ENCODE results near the gene HIGD2A.

The HIGD2A gene

DNA sequence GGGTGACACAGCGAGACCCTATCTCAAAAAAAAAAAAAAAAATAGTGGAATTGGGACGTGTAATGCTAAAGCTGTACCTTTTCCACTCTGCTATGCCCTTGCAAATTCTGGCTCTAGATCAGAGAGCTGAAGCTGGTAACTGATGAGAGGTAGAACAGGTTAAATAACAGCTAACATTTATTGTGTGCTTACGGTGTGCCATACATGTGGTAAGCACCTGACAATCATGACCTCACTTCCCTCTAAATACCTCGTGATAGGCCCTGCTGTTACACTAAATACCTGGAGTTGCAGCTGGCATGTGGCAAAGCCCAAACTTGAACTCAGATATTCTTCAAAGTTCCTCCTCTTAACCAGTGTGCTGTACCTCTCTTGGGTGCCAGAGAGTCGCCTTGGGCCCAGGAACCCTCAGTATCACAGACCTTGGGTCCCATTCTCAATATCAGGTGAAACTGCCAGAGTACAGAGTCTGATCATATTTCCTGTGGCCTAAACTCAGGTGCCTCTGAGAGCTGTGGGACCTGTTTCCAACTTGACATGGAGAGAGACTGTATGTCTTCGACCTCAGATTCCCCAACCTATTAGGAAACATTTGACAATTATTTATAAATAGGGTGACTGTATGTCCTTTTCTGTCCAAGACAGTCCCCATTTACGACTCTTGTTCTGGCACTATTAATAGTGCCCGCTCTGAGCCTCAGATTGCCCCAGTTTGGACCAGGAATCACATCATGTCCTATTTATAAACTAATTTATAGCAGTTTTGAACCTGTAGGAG lies 18.4 kb upstream of the HIGD2A start:
- DNase-seq: no peak

DNA sequence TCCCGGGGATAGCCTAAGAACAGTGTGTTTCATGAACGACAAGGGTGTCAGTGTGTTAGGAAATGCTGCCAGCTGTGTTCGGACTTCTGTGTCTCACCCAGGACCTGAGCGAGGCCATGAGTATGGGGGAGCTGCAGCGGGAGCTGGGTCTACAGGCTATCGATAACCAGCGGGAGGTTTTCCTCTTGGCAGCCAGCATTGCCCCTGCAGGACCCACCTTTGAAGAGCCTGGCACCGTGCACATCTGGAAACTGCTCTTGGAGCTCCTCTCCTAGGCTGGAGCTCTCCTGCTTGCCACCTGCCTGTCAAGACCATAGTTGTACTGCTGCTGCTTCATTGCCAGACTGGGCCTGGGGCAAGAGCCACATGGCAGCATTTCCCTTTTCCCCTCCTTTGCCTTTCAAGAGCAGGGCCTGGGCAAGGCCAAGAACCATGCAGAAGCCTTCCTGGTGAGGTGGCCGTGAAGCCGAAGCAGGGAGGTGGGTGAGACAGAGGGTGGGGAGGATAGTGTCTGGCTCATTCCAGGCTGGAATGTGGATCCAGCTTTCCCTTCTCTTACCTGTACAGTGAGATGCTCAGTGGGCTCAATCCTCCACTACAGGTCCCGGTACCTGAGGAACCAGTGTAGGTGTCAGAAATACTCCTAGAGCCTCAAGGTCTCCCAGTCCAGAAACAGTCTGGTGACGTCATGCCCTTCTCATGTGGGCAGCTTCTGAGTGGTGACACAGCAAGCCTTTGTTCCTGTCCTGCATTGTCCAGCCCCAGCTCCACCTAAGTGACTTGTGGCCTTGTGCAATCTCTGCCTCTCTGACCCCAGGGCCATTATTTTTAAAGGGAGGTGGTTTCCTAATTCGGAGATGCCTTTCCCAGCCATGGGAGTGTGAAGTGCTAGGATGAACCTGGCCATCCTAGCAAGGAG lies 16.7 kb upstream of the HIGD2A start:
- no peak for DNase-seq

DNA sequence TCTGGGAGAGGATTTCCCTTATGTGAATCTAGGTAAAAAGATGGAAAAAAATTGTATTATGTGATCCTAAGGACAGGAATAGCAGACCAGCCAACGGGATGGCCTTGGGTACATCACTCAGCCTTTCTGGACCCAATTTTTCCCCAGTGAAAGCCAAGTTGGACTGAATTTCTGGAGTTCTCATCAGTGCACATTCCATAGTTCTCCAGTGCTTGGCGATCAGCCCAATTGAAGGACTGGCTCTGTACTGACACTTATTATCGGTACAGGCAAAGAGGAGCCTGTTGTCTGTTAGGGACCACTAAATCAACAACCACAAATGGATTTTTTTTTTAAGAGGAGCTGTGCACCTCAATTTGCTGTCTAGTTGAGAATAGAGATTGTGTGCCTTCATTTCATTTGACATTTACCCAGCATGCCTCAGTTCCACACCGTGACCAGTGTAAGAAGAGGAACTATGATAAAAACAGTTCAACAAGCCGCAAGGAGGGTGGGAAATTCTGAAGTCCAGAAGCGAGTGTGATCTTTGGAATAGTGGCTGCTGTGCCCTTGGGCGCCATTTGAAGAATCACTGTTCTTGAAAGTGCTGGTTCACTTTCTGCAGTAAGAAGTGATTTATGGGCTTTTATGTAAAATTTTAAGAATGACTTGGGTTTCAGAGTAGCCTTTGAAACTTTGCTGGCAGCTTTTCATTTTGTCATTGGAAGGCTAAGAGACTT lies 15.3 kb upstream of the HIGD2A start:
- DNase-seq: no peak

DNA sequence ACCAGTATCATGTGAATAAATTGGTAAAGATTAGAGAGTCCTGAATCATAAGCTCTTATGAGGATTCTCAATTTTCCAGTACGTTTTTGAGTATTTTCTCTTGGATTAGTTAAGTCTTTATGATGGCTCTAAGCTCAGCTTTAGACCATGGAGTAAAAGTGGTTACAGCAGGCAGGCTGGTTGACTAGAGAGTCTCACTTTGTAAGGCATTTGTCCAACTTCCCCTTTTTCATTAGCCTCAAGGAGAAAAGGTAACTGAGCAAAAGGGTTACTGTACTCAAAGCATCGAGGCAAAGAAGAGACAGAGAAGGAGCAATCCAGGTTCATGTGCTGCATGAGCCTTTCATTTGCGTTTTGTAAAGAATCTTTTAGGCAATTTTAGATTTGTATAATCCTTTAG lies 8.7 kb upstream of the HIGD2A start:
- DNase-seq: no peak

DNA sequence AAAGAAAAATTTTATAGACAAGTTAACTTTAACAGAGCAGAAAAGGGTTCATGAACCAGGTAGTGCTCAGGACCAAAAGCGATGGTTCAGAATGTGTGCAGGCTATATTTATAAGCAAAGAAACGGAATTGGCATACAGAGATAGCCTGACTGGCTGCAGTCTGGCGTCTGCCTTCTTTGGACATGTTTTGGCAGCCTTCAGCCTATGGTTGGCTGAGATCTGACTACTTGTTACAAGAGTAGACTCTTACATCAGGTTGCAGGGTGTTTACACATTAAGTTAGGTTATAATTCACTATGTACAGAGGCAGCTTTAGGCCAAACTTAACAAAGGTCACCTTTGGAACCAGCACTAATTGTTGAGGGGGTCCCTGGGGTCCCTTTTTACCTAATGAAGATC lies 7.1 kb upstream of the HIGD2A start:
- DNase-seq: no peak

DNA sequence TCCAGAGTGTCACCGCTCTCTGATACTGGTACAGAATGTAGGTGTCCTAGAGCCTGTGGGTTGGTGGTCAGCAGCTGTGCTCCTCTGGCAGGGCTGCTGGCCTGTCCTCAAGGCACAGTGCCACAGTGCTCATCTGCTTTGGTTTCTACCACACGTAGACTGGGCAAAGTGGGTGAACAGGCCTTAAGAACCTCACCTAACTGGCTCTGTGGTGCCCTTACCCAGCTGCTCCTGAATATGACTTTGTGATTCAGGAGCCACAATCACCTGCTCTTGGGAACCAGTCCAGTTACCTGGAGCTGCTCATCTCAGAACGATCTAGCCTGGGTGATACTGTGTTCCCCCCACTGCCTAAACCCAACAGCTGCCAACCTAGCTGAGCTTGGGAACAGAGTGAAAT lies 6.6 kb upstream of the HIGD2A start:
- DNase-seq: no peak

DNA sequence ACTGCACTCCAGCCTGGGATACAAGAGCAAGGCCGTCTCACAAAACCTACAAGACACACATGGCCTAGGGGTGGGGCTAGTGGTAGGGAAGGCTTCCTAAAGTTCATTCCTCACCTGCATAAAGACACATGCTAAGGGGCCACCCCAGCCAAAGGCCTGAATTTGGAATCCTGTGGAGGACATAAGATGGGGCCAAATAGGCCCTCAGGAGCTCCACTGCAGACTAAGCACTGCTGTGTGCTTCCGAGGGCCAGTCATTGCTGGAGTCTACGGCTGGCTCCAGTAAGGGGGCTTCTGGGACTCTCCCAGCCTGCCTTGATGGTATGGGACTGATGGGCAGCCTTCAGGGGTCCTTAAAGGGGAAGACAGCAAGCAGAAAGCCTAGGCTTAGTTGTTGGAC lies 5.8 kb upstream of the HIGD2A start:
- DNase-seq: no peak

DNA sequence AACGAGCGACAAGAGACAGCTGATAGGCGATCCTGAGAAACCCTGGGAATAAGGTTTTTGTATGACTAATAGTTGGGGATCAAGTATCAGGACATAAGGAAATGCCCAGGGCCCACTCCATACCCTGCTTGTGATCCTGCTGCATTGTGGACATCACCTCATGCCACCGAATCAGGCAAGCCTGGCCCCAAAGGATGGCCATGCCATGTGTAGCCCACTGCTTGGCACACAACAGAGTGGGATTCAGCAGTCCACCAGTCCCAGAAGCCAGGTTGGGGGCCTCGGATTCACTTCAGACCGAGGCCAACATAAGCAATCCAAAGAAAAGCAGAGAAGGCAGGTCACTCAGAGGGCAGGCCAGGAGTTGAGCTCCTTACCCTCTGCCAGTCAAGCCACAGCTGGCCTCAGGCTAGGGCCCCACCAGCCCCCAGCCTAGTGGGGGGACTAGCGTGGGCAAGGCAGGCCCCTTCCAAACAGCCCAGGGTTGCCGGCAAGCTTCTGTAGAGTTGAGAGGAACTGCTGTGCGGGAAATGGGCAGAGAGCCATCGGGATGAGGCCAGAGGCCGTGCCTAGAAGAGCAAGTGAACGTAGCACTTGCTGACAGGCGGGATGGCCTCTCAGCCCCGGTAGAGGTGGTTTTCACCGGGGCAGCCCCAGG lies 5.2 kb upstream of the HIGD2A start:
- no peak for DNase-seq

DNA sequence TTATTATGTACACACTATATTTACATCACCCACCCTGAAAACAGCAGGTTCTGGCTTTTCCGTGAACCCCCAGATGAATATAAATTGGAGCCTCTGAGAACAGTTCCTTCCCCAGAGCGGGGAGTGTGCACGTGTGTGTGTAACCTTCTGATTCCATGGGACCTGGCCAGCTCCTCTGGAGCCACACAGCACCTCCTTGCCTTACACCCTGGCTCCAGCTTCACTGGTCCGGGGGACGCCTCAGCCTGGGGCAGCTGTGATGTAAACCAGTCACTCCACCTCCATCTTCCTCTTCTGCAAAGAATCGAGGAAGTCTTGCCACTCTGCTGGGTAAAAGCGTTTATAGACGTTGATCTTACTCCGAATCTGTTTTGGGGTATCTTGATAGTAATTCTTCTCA lies 4.6 kb upstream of the HIGD2A start:
- DNase-seq: no peak

DNA sequence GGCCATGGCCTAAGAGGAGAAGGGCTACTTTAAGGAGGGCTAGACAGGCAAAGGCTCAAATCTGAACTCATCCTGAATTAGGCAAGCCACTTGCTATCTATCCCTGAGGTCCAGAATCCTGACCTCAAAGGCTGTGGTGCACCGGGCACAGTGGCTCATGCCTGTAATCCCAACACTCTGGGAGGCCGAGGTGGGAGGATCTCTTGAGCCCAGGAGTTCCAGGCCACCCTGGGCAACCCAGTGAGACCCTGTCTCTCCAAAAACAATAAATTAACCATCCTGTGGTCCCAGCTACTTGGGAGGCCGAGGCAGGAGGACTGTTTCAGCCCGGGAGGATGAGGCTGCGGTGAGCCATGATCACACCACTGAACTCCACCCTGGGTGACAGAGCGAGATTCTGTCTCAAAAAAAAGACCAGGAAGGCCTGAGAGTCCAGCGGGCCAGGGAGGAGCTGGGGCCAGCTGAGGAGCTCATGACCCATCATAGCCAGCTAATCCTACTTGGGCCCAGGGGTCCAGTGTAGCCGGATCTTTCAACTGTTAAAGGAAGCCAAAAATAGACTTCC lies 4.1 kb upstream of the HIGD2A start:
- DNase-seq: no peak

DNA sequence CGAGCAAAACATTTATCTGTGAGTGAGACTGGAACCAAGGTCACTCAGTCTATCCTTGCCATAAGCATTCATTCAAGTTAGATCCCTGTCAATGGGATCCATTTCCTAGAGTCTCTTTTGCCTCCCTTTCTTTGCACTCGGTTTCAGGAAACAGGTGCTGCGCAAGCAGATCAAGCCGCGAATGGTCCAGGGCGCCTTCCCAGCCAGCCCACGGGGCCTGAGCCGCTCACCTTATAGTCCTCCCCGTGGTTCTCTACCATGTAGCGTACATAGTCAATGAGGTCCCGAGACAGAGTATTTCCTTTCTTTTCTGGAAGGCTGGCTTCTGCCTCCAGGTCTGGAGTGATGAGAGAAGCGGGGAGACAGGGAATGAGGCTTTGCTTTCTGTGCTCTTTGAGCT lies 3.6 kb upstream of the HIGD2A start:
- DNase-seq: no peak

DNA sequence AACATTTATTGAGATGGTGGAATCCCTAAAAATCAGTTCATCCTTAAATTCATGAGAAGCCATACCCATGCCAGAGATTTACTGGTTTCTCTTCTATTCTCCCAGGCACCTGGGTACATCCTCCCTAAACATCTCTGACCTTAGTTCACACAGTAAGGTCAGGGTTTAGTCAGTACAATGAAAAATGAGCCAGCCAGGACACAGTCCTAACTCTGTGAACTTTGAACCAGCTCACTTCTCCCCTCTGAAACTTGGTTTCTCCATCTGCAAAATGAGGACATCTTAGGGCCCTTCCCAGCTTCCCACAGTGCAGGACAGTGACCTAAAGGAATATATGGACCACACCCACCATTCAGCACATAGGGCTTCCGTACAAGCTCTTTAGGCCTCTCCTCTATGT lies 2.1 kb upstream of the HIGD2A start:
- no peak for DNase-seq

DNA sequence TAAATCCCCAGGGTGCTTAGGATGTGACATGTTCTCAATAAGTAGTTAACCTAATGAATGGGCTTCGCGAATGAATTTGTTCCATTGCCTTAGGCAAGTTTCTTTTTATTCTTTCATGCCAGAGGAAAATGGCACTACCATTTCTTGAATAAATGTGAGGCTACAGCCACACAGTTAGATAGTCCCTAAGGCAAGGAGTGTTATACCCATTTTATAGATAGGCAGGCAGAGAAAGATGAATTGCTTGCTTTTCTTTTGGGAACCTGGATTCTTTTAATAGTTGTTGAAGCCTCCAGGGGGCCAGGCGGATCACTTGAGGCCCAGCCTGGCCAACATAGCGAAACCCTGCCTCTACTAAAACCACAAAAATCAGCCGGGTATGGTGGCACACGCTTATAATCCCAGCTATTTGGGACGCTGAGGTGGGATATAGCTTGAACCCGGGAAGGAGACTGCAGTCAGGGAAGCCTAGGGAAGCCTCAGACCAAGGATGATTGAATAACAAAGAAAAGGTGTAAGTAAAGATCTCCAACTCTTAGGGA lies 1.1 kb upstream of the HIGD2A start:
- no peak for DNase-seq

DNA sequence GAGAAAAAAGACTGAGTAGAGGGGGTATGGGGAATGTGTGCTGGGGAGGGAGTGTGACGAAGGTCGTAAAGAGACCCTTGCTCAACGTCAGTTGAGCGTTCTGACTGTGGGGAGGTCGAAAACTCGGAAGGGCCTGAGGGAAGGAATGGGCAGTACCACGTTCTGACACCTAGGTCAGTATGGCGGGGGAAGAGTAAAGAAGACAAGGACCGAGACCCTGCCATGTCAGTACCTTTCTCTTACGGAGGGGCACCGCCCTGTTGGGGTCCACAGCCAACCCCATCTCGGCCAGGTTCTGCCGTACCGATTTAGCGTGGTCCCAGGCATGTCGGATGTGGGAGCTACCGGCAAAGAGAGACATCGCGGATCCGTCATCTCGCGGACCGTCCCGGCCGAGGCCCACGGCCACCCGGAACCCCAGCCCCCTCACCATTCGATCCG lies 528 bp upstream of the HIGD2A start:
- DNase-seq: no peak

DNA sequence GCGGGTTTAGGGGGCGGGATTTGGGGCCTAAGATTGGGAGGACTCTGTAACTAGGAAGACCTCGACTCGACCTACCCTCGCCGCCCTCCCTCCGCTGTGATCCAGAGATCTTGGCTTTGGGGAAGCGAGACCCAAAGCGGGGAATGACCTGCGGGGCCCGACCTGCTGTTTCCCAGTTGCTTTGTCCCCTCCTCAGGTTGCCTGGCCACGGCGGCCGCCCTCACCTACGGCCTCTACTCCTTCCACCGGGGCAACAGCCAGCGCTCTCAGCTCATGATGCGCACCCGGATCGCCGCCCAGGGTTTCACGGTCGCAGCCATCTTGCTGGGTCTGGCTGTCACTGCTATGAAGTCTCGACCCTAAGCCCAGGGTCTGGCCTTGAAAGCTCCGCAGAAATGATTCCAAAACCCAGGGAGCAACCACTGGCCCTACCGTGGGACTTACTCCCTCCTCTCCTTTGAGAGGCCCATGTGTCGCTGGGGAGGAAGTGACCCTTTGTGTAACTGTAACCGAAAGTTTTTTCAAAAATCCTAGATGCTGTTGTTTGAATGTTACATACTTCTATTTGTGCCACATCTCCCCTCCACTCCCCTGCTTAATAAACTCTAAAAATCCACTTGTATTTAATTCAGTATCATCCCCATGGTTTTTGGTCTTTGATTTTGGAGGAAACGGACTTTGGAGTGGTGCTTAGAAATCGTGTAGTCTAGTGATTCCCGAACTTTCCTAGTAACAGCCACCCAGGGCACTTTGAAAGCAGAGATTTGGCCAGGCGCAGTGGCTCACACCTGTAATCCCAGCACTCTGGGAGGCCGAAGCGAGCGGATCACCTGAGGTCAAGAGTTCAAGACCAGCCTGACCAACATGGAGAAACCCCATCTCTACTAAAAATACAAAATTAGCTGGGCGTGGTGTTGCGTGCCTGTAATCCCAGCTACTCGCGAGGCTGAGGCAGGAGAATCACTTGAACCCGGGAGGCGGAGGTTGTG lies 878 bp downstream of the HIGD2A start:
- no peak for DNase-seq

DNA sequence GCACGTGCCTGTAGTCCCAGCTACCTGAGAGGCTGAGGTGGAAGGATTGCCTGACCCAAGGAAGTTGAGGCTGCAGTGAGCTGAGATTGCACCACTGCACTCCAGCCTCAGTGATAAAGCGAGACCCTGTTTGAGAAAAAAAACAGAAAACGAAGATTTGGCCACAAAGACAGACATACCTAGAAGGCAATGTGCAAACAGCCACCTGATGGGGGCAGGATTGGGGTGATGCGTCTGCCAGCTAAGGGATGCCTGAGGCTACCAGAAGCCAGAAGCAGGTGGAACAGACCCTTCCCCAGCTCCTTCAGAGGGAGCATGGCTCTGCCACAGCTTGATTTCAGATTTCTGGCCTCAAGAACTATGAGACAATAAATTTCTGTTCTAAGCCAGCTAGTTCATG lies 2.9 kb downstream of the HIGD2A start:
- no peak for DNase-seq

DNA sequence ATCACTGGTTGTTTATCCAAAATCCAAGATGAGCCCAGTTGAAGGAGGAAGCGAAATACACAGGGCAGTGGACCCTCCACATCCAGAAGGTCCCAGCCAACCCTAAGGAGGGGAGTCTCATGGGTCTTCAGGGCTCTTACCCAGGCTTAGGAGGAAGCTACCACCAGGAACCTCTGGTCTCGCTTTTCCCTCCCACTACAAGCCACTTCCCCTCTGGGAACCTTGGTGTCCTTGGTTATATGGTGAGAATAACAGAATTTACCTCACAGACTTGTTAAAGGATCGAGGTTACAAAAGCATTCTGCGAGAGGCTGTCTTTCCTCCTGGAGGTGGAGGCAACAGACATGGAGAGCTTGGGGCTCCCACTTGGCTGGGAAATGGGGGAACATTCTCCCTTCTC lies 3.4 kb downstream of the HIGD2A start:
- DNase-seq: no peak

DNA sequence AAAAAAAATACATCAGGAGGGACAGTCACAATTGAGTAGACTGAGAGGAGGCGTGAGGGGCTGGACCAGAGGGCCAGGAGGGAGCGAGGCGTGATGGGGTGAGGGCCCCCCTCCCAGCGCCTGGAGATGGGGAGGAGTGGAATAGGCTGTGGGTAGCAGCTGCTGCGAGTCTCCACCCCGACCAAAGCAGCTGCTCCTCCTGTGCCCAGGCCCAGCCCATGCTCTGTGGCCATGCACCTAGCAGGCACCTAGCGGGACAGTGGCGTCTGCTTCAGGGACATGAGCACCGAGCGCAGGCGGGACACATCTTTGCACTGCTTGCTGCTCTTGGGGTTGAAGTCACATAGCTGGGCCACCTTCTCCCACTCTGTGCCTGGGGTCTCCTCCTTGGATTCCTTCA lies 4.0 kb downstream of the HIGD2A start:
- no peak for DNase-seq

DNA sequence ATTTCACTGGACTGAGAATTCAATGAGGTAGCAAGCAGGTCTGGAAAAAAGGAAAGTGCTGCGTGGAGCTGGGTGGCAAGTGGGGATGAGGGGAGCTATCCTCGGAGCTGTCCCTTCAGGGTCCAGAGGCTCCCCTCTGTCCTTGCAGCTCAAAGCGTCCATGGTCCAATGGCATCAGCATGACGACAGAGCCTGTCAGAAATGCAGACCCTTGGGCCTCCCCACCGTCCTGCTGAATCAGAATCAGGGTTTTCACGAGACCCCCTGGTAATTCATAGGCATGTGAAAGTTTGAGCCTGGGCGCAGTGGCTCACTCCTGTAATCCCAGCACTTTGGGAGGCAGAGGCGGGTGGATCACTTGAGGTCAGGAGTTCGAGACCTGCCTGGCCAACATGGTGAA lies 5.5 kb downstream of the HIGD2A start:
- no peak for DNase-seq

DNA sequence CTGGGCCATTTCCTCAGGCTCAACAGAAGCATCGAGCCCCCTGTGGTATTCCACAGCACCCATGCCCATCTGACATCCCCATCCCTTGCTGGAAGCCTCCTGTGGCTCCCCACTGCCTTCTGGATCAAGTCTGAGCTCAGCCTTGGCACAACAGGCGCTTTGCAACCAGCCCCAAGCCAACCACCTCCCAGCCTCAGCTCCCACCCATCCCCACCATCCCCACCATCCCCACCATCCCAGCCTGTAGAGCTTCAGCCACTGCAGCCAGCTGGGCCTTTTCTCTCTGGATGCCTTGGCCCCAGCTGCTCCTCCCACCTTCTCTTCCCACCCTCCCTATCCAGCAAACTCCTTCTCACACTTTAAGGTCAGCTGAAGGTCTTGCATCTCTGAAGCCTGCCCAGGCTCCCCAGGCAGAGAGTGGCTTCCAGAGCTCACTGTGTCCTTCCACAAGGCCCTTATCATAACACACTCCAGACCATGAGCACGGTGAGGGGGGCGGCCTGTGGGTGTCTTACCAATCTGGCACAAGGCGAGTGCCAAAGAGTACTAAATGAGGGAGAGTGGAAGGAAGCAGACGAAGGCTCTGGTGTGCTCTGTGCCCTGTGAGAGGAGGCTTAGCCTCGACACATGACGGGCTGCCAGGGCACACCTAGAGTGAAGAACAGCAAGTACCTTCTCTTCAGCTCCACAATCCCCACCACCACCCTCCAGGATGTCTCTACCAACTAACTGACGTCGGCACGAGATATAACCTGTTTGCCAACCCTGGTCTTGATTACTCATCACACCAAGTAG lies 6.5 kb downstream of the HIGD2A start:
- no peak for DNase-seq
